ENCODE data around the gene TGM2.

DNA sequence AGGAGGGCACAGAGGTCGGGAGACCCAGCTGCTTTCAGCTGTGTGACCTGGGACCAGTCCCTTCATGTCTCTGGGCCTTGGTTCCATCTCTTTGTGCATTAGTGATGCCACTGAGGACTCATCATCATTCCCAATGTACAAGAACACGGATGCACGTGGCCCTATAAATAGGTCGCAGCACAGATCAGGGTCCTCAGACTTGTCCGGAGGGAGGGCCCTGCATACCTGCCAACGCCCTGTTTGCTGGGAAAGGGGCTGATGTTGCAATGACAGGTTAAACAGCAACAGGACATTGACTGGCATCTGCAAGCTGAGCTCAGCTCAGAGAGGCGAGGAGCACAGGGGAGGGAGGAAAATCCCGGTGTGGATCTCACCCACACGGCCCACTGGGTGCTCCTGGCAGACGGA, 21.8 kb downstream of the TGM2 start:
- TF ChIP-seq, protein P1, sequence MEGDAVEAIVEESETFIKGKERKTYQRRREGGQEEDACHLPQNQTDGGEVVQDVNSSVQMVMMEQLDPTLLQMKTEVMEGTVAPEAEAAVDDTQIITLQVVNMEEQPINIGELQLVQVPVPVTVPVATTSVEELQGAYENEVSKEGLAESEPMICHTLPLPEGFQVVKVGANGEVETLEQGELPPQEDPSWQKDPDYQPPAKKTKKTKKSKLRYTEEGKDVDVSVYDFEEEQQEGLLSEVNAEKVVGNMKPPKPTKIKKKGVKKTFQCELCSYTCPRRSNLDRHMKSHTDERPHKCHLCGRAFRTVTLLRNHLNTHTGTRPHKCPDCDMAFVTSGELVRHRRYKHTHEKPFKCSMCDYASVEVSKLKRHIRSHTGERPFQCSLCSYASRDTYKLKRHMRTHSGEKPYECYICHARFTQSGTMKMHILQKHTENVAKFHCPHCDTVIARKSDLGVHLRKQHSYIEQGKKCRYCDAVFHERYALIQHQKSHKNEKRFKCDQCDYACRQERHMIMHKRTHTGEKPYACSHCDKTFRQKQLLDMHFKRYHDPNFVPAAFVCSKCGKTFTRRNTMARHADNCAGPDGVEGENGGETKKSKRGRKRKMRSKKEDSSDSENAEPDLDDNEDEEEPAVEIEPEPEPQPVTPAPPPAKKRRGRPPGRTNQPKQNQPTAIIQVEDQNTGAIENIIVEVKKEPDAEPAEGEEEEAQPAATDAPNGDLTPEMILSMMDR (IDR thresholded peaks at IDR 0.05), result no peak
- TF ChIP-seq EP300 (IDR thresholded peaks at IDR 0.05) (no peak), POLR2AphosphoS5 (IDR thresholded peaks at IDR 0.05) (no peak), POLR2A (IDR thresholded peaks at IDR 0.05) (no peak)
